GM21786 (cell line): ENCODE measurements around the gene EXOC6.
"Not testable (repeated sequence)": the region's sequence is repeated elsewhere in the genome, so short reads cannot be mapped to it uniquely, and the experiment has no call there.

Experiments used
- ATAC-seq: cut with Tn5 transposase; IDR thresholded peaks from one replicate; pipeline ENCODE4 v1.9.1; 2021; ENCODE audit not compliant: unreplicated experiment

Gene EXOC6

DNA sequence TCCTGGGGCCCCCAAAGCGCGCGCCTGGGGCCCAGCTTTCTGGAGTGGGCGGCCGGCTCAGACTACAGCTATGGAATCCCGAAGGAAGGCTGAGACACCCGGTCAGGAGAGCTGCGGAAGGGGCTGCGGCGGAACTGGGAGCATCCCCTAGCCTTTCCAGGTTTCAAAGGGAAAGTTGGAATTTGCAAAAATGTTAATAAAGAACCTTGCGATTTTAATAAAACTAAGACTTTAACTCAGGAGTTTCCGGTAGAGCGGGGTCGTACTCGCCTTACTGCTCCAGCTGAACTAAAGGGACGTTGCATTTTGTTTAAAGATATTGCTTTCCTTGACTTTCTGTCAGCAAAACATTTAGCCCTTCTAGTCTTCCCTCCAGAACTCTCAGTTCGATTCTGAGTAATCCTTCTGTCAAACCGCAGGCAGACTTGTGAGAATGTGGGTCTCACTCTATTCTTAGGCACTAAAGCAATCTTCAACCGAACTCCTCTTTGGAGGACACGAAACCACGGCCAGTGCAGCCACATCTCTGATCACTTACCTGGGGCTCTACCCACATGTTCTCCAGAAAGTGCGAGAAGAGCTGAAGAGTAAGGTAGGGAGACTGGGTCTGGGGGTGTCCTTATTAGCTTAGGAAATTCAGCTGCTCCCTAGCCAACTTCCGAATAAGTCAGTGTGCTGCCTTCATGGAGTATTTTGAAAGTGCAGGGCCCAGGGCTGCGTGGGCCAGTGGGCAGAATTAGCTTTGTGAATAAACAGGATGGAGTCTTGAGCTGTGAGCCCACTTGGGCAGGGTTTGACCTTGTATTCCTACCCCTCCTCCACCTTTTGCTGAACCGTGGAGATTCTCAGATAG, 227.3 kb downstream of the EXOC6 start:
- ATAC-seq = peak; percentile 43

DNA sequence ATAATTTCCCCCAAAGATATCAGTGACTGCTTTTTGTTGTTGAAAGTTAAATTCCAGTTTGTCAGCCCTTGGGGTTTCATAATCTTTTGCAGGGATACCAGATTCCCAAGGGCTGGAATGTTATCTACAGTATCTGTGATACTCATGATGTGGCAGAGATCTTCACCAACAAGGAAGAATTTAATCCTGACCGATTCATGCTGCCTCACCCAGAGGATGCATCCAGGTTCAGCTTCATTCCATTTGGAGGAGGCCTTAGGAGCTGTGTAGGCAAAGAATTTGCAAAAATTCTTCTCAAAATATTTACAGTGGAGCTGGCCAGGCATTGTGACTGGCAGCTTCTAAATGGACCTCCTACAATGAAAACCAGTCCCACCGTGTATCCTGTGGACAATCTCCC, 228.6 kb downstream of the EXOC6 start:
- ATAC-seq = no peak

DNA sequence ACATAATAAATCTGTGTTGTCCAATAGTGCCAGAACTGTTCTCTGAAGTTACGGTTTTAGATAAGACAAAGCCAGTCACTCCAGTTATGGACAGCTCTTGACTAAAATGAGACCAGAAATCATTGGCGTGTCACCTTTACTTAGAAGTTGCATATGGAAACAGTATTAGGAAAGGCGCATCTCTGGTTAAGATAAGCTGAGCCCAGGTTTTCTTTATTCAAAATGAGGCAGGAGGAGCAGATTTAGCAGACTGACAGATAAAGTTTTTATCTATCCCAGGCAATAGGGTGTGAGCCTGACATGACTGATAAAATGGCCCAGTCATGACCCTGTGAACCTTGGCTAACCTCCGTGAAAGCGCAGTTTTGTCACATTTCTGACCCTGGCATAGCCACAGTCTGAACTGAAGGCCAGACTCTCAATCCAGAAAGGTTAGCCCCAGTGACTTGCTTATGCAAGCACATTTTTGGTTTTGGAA, 229.6 kb downstream of the EXOC6 start:
- ATAC-seq = no peak

DNA sequence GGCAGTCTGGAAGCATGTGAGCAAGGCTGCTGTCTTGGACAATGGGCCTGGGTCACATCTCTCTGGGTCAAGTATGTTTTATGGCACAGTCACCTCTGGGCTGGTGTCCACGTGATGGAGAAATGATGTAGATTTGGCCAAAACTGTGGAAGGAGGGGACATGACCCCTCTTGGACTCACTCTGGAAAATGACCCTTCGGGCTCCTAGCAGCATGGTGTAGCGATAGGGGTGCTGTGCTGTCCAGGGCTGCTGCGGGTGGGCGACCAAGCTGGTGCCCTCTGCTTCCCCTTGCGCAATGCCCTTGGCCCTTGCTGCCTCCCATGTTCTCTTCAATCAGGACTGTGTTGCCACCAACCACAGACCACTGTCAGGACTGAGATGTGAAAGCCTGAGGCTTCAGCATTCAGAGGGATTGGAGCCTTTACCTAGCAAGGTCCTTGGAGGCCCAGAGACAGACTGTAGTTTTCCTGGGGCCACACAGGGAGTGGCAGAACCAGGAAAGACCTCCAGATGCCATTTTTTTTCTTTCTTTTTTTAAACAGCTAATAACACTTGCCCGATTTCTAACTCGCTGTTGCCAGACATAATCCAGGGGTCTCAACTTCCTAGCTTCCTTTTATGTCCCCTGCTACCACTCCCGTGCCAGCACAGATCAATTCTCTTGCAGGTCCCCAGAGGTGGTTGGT, 231.5 kb downstream of the EXOC6 start:
- no peak for ATAC-seq

DNA sequence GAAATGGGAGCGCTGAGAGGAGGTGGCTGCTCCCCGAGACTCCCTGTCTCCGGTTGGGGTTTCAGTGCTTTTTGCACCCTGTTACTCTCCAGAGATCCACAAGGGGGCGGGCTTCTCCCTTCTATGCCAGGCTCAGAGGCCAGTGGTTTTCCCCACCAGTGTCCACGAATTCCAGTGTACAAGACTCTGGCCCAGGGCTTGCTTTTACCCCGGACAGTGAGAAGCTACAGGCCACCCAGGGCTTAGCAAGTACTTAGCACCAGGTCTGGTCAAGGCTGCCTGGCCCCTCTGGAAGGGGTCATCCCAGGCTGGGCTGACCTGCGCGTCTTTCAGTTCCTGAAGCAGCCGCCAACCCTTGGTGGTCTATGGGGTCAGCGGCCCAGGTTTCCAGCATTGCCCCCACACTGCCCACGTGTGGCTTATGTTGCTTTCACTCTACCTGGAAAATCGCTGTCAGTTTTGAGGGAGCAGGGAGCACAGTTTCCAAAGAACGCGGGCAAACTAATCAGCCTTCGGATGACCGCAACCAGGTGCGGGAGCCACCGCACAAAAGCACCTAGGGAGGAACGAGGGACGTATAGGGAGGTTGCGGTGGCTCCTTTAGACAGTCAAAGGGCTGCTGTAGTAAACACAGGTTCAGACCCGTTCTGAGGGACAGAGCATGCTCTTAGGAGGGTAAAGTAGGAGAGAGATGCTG, 232.2 kb downstream of the EXOC6 start:
- ATAC-seq = no peak

DNA sequence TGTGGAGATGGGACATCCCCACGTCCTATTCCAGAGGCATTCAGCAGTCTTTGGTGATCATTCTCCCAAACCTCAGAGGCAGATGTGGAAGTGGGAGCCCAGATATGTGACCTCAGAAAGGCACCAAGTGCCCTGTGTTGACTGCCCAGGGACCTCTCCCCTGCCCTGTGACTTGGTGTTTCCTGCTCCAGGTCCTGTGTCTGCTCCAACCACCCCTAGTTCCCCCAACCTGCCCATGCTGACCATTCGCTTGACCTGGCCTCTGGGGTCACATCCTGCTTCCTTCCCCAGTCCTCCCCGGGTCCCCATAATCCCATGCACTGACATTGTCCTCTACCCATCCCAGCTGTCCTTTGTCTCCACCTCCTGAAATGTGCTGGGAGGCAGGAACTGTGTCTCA, 233.0 kb downstream of the EXOC6 start:
- ATAC-seq = no peak

DNA sequence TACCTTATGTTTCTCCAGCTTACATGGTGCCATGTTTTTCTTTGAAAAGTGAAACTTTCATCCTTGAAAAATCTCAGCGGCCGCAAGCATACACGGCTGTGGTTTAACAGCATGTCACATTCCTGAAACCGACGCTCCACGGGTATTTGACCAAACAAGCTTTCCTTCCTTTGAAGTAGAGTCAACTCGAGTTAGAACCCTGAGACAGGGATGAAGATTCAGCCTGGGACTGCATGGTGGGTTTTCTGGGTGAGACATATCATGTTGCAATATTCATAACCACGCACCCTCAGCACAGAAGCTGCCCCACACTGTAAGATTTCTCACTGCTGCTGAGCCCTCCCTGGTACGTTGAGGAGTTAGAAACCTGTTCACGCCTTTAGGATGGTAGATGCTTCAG, 233.5 kb downstream of the EXOC6 start:
- ATAC-seq = no peak

DNA sequence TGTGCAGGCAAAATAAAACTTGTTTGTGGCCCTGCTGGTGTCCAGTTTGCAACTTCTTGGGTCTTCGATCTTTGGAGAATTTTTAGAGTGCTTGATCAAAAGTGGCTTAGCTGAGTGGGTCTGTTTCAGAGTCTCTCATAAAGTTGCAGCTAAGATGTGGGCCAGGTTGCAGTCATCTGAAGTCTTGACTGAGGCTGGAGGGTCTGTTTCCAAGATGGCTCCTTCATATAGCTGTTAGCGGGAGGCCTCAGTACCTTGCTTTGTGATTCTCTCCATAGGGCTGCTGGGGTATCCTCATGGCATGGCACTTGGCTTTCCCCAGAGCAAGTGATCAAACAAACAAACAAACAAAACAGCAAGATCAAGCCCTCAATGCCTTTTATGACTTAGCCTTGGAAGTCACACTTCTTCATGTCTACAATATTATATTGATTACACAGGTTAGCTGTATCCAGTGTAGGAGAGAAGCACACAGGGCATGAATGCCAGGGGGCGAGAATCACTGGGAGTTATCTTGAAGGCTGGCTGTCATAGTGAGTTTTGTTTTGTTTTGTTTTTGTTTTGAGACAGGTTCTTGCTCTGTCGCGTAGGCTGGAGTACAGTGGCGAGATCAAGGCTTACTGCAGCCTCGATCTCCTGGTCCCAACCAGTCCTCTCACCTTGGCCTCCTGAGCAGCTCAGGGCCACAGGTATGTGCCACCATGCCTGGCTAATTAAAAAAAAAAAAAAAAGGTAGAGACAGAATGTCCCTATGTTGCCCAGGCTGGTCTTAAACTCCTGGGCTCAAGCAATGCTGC, 235.6 kb downstream of the EXOC6 start:
- ATAC-seq = no peak

DNA sequence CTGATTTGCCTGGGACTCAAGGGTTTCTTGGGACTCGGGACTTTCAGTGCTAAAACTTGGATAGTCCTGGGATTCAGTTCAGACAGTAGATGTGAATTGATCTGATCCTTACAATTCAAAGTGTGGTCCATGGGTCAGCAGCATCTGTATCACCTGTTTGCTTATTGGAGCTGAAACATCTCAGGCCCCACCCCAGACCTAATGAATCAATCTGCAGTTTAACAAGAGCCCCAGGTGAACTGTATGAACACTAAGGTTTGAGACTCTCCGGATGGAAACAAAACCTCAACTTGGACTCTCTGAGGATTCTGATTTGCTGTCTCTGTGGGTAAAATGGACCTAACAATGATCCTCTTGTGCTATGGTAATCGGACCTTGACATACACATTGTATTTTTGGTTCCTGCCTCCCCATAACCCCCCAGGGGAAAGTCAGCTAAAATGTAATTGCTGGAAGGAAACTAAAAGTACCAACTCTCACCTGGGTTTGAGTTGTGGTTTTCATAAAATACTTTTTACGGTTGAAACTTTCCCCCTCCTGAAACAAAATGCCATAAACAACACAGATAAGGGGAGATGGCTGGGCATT, 237.0 kb downstream of the EXOC6 start:
- ATAC-seq = no peak

DNA sequence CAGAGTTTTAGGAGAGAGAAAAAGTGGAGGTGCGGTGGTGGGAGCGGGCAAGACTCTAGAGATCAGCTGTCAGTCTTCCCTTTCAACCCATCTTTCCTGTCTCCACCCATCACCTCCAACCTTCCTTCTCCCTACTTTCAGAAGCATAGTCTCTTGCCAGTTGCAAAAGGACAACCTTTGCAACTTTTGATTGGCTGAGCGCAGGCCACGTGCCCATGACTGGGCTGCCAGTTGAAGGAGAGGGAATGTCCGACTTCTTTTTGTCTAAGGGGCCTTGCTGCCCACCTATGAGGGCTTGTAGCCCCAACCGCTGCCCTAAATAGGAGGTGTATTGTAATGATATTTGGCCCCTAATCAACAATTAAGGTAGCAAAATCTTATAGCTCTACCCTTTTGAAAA, 238.0 kb downstream of the EXOC6 start:
- no peak for ATAC-seq

DNA sequence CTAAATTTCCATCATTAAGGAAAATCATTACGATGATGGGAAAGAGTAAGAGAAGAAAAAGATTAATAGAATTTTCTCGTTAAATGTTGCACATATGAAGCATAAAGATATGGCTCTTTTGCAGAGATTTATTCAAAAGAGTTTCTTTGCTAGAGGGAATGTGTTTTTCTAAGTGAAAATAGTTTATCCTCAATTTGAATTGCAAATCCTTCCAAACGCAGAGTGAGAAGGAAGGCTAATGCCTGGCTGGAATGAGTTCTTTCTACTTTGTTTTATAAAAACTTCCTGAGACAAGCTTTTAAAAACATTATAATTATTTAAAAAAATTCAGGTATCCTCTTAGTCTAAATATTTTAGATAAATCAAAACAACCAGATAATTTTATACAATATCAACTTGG, 239.5 kb downstream of the EXOC6 start:
- ATAC-seq = no peak

DNA sequence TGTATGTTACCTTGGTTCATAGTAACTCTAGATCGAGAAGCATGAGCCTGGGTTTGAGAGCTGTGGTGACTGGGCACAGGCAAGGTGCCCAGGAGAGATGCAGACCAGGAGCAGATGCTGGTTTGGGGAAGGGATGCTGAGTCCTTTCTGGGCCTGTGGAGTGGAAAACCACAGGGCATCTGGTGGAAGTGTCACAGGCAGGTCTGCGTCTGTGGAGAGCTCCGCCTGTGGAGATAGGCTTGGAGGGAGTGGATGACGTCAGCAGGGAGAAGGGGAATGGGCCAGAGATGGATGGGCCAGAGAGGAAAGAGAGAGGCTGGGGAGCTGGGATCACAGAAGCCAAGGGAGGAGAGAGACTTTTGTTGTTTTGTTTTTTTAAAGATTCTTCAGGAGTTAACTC, 240.1 kb downstream of the EXOC6 start:
- ATAC-seq = no peak

DNA sequence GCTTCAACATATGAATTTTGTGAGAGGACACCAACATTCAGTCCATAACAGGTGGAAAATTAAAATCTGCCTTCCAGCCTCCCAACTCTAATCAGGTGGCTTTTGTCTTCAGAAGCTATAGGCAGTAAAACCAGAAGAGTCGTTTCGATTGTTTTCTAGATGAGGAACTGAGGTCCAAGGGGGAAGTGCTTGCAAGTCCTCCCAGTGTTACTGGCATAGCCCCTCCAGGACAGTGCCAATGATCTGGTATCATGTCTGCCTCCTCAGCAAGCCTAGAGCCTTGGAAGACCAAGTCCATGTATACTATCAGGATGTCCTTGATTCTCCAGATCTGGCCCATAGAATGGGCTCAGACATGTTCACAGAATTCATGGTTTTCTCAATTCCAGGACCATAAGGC, 242.3 kb downstream of the EXOC6 start:
- no peak for ATAC-seq

DNA sequence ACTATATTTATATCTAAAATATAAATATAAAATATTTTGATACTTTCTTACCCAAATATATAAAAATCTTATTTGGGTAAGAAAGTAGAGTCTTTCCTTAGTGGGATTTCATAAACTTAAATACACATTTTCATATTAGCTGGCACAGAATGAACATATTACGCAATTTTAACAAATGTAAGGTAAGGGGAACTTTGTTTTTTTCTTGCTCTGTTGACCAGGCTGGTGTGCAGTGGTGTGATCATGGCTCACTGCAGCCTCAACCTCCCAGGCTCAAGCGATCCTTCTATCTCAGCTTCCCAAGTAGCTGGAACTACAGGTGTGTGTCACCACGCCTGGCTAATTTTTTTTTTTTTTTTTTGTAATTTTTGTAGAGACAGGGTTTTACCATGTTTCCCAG, 243.6 kb downstream of the EXOC6 start:
- ATAC-seq = no peak

DNA sequence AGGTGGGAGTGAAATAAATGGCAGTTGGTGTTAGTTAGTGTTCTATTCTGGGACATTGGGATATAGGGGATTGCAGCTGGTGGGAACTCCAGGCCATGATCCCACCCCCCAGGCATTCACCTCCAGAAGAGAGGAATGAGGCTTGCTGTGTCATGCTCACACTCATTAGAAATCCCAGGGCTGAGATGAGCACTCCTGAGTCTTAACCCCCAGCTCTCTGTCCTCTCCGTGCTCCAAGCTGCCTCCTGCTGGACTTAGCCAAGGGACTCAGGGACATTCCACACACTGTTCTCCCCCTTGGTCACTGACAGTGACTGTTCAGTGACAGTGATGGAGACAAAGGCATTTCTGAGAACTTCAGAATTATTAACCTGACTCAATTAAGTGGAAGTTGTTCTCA, 246.9 kb downstream of the EXOC6 start:
- ATAC-seq = no peak

DNA sequence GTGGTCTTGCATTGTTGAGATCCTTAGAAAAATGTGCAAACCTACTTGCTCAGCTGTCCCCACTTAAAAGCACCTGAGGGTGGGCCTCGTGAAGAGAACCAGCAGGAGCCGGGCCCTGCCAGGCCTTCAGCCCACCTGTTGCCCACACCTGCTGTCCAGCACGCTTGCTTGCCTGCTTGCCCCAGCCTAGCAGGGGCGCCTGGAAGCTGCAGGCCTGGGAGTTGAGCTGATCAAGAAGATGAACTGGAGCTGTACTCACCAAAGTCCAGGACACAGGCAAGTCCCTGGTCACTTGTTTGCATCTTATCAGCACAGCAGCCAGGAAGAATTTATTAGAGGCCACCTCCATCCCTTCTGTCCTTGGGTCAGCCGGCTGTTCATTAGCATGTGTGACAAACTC, 248.6 kb downstream of the EXOC6 start:
- ATAC-seq = no peak

DNA sequence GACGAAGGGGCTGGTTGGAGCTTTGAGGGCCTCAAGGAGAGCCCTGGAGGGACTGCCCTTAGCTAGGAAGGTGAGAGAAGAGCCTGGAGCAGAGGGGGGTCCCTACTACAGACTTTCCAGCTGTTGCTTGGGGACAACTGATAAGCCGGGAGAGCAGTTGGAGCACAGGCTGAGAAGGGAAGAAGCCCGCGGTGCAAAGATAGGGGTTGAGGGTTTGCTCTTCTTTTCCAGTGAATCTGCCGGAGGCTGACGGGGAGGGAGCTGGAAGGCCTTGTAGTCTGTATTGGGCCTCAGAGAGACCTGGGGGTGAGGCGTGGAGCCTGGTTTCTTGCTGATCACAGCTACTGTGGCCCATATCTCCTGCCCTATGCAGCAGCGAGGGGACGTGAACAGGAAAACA, 249.1 kb downstream of the EXOC6 start:
- ATAC-seq = no peak

DNA sequence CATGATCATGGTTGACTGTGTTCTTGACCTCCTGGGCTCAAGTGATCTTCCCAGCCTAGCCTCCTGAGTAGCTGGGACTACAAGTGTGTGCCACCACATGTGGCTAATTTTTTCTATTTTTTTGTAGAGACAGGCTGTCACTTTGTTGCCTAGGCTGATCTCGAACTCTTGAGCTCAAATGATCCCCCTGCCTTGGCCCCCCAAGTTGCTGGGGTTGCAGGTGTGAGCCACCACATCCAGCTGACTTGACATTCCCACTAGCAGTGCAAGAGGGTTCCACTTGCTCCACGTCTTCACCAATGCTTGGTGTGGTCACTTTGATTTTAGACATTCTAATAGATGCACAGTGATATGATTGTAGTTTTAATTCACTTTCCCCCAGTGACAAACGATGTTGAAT, 250.5 kb downstream of the EXOC6 start:
- ATAC-seq = no peak

DNA sequence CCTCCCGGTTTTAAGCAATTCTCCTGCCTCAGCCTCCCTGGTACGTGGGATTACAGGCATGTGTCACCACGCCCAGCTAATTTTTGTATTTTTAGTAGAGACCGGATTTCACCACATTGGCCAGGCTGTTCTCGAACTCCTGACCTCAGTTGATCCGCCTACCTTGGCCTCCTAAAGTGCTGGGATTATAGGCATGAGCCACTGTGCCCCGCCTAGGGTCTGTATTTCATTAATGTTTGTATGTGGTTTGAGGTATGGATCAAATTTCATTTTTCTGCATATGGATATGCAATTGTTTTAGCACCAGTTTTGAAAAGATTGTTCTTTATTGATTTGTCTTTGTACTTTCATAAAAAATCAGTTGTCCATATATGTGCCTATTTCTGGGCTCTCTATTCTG, 251.3 kb downstream of the EXOC6 start:
- ATAC-seq = no peak

DNA sequence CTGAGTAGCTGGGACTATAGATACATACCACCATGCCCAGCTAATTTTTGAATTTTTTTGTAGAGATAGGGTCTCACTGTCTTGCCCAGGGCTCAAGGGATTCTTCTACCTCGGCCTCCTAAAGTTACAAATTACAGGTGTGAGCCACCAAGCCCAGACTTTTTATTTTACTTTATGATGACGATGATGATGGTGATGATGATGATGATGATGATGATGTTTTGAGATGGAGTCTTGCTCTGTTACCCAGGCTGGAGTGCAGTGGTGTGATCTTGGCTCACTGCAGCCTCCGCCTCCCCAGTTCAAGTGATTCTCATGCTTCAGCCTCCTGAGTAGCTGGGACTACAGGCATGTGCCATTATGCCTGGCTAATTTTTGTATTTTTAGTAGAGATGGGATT, 252.8 kb downstream of the EXOC6 start:
- not testable (repeated sequence) for ATAC-seq

DNA sequence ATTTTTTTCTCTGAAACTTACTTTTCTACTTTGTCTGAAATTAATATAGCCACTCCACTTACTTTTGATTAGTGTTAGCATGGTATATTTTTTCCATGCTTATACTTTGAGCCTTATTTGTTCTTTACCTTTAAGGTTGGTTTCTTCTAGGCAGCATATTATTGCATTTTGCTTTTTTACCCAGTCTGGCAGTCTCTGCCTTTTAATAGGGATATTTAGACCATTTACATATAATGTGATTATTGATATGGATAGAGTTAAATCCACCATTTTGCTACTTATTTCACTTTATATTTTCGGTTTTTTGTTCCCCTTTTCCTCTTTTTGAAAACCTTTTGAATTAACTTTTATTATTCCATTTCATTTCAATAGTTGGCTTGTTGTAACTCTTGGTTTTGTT, 255.6 kb downstream of the EXOC6 start:
- ATAC-seq = no peak
